C4-2B (cell line): Measurements from ENCODE around the gene TMEM223.
"Not testable (repeated sequence)": the region's sequence is repeated elsewhere in the genome, so short reads cannot be mapped to it uniquely, and the experiment has no call there.

Source experiments
- ZFX ChIP-seq: fragments of 450-650 bp; IDR thresholded peaks from 2 replicates; pipeline ENCODE4 v1.6.1; 2017
- TF ChIP-seq, protein P1 (sequence below): fragments of 450-650 bp; conservative IDR thresholded peaks from 2 replicates; pipeline ENCODE4 v1.5.1; 2017; ENCODE audit warnings: mild to moderate bottlenecking

- not testable (repeated sequence) for TF ChIP-seq ZFX
- TF ChIP-seq, protein P1, sequence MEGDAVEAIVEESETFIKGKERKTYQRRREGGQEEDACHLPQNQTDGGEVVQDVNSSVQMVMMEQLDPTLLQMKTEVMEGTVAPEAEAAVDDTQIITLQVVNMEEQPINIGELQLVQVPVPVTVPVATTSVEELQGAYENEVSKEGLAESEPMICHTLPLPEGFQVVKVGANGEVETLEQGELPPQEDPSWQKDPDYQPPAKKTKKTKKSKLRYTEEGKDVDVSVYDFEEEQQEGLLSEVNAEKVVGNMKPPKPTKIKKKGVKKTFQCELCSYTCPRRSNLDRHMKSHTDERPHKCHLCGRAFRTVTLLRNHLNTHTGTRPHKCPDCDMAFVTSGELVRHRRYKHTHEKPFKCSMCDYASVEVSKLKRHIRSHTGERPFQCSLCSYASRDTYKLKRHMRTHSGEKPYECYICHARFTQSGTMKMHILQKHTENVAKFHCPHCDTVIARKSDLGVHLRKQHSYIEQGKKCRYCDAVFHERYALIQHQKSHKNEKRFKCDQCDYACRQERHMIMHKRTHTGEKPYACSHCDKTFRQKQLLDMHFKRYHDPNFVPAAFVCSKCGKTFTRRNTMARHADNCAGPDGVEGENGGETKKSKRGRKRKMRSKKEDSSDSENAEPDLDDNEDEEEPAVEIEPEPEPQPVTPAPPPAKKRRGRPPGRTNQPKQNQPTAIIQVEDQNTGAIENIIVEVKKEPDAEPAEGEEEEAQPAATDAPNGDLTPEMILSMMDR, result not testable (repeated sequence)
Measured at GRCh38 chr11:62840721-62841360, 49.0 kb upstream of the TMEM223 start.
